Uterus (tissue), 4 donors: Measurements from ENCODE around the gene YWHAG. TPM values are rescaled to one million over a fixed set of nuclear protein-coding genes. Genes with fewer than 3 reads are reported as not detected.

Source experiments
- DNase-seq, 2 donors: peaks; one replicate each; pipeline ENCODE4 v3.0.0-alpha.2; 2019 to 2020
- H3K27ac ChIP-seq, 2 donors: fragments of 200-600 bp; sonication (generic); 1 replicate in 1 of 2; 2 replicates in 1 of 2; pipeline ENCODE4 v1.5.1; 2016 to 2018
- H3K27me3 ChIP-seq, 2 donors: fragments of 200-600 bp; sonication (generic); one replicate each; pipeline ENCODE4 v1.5.1; 2018 to 2019; ENCODE audit warnings: control low read depth in 1 of 2
- H3K36me3 ChIP-seq, 2 donors: fragments of 200-600 bp; sonication (generic); one replicate each; pipeline ENCODE4 v1.5.1; 2019; ENCODE audit warnings: control low read depth in 1 of 2
- H3K4me1 ChIP-seq, 2 donors: fragments of 200-600 bp; sonication (generic); one replicate each; pipeline ENCODE4 v1.5.1; 2018 to 2019; ENCODE audit warnings: control low read depth in 1 of 2
- H3K4me3 ChIP-seq, 2 donors: fragments of 200-600 bp; sonication (generic); 1 replicate in 1 of 2; 2 replicates in 1 of 2; pipeline ENCODE4 v1.5.1; 2018 to 2019; ENCODE audit warnings: mild to moderate bottlenecking in 1 of 2
- H3K9me3 ChIP-seq, 2 donors: fragments of 200-600 bp; sonication (generic); one replicate each; pipeline ENCODE4 v1.5.1; 2019; ENCODE audit warnings: control low read depth in 1 of 2
- POLR2A ChIP-seq, 2 donors: fragments of 450-650 bp; IDR thresholded peaks; one replicate each; pipeline ENCODE4 v1.6.1; 2016; ENCODE audit warnings: antibody characterized with exemption in 2 of 2, mild to moderate bottlenecking in 1 of 2, moderate library complexity in 1 of 2
- intact Hi-C: fragments of 100-400 bp; cut with DNase I; formaldehyde crosslinking; loops from one replicate; pipeline ENCODE4 v1.15.1; 2023; ENCODE audit warnings: low total_unique reads
- total RNA-seq, 4 donors: library from RNA; depleted of rRNA in 3 of 4; stranded (reverse); fragments of >200 nt in 3 of 4; gene quantifications; one replicate each; pipeline versions ENCODE4 v1.1.0 to v1.2.4, GENCODE V29; 2014 to 2023
- TF ChIP-seq, protein P1 (sequence below), 4 experiments: fragments of 200-600 bp in 2 of 4; fragments of 450-650 bp in 2 of 4; sonication (generic) in 2 of 4; IDR thresholded peaks; one replicate each; pipeline ENCODE4 v1.5.1; 2016 to 2019; ENCODE audit warnings: antibody characterized with exemption in 4 of 4, mild to moderate bottlenecking in 2 of 4, moderate library complexity in 1 of 4
- donor health status: DM: yes; HTN: yes; CAD: no.

Gene YWHAG
- total RNA-seq, 4 donors from 2014 or later = 17.9 to 109 (median 50.4) TPM

DNA sequence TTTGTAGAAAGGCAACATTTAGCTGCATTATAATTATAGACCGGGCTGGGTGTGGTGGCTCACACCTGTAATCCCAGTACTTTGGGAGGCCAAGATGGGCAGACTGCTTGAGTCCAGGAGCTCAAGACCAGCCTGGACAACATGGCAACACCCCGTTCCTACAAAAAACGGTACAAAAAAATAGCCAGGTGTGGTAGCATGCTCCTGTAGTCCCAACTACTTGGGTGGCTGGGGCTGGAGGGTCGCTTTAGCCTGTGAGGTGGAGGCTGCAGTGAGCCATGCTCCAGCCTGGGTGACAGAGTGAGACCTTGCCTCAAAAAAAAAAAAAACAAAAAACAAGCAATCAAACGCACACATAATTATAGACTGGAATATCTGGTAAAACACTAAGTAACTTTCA lies 5.0 kb downstream of the YWHAG start:
- TF ChIP-seq, protein P1, sequence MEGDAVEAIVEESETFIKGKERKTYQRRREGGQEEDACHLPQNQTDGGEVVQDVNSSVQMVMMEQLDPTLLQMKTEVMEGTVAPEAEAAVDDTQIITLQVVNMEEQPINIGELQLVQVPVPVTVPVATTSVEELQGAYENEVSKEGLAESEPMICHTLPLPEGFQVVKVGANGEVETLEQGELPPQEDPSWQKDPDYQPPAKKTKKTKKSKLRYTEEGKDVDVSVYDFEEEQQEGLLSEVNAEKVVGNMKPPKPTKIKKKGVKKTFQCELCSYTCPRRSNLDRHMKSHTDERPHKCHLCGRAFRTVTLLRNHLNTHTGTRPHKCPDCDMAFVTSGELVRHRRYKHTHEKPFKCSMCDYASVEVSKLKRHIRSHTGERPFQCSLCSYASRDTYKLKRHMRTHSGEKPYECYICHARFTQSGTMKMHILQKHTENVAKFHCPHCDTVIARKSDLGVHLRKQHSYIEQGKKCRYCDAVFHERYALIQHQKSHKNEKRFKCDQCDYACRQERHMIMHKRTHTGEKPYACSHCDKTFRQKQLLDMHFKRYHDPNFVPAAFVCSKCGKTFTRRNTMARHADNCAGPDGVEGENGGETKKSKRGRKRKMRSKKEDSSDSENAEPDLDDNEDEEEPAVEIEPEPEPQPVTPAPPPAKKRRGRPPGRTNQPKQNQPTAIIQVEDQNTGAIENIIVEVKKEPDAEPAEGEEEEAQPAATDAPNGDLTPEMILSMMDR (IDR thresholded peaks at IDR 0.05) = no peak
- TF ChIP-seq POLR2A (IDR thresholded peaks at IDR 0.05) = no peak
- Histone ChIP-seq H3K36me3 (no peaks in the 10 kb centered on the region), H3K4me1 (no peaks in the 10 kb centered on the region), H3K27me3 (no peaks in the 10 kb centered on the region), H3K9me3 (no peaks in the 10 kb centered on the region), H3K4me3 (no peak overlapping the region), H3K27ac (no peak overlapping the region)
- intact Hi-C loops = no loop called here
- no peak for DNase-seq

DNA sequence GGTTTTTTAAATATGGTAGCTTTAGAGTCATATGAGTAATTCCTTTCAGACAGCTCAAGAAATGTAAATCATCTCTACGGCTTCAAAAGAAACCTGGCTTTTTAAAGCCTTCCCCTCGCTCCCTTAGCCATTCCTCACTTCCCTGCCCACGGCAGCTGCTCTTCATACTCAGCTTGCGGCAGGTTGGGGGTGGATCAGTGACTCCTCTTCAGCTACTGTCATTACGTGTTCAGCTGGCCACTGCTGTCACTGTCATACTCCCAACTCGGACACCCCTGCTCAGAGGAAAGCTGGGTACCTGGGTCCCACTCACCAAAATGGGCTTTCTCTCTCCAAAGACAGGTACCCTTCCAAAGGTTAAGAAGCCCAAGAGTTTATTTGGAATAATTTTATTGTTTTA lies 6.6 kb downstream of the YWHAG start:
- H3K4me1 ChIP-seq = no peaks in the 10 kb centered on the region
- peak overlapping the region in 1 of 2 donors; percentile 69 for H3K27ac ChIP-seq
- intact Hi-C loops = no loop called here
- DNase-seq = no peak
- TF ChIP-seq POLR2A (IDR thresholded peaks at IDR 0.05) = no peak
- TF ChIP-seq, protein P1 (IDR thresholded peaks at IDR 0.05) = no peak
- H3K27me3 ChIP-seq = no peaks in the 10 kb centered on the region
- H3K4me3 ChIP-seq = no peak overlapping the region
- H3K36me3 ChIP-seq = no peaks in the 10 kb centered on the region
- H3K9me3 ChIP-seq = no peaks in the 10 kb centered on the region

DNA sequence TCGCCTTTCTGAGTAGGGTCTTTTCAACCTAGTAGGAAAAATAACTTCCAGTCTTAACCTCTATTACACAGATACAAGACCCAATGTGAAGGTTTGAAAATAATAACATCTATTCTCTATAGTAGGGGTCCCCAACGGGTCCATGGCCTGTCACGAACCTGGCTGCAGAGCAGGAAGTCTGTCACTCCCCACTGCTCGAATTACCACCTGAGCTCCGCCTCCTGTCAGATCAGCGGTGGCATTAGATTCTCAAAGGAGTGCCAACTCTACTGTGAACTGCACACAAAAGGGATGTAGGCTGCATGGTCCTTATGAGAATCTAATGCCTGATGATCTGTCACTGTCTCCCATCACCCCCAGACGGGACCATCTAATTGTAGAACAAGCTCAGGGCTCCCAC lies 7.4 kb downstream of the YWHAG start:
- H3K4me3 ChIP-seq = no peak overlapping the region
- H3K4me1 ChIP-seq = no peaks in the 10 kb centered on the region
- TF ChIP-seq POLR2A (IDR thresholded peaks at IDR 0.05) = no peak
- TF ChIP-seq, protein P1 (IDR thresholded peaks at IDR 0.05) = no peak
- H3K36me3 ChIP-seq = no peaks in the 10 kb centered on the region
- intact Hi-C loops = no loop called here
- DNase-seq = no peak
- H3K9me3 ChIP-seq = no peaks in the 10 kb centered on the region
- no peaks in the 10 kb centered on the region for H3K27me3 ChIP-seq
- peak overlapping the region in 1 of 2 donors; percentile 69 for H3K27ac ChIP-seq

DNA sequence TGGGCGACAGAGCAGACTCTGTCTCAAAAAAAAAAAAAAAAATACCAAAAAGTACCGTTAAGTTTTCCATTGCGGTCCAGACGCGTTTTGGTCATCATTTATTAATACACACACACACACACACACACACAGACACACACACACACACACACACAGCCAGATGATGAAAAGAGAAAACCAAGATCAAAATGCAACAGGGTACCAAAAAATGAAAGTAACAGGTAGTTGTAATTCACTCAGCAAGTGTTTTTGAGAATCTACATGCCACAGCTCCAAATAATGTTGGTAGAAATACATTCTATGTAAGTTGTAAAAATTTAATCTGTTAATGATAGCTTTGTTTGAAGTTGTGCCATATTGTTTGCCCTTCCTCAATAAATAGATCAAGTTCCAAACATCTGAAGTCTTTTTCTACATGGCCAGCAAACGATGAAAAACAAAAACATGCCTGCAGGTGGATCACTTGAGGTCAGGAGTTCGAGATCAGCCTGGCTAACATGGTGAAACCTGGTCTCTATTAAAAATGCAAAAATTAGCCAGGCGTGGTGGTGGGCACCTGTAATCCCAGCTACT lies 9.4 kb downstream of the YWHAG start:
- no peaks in the 10 kb centered on the region for H3K9me3 ChIP-seq
- H3K27me3 ChIP-seq = no peaks in the 10 kb centered on the region
- no peaks in the 10 kb centered on the region for H3K36me3 ChIP-seq
- DNase-seq = no peak
- TF ChIP-seq, protein P1 (IDR thresholded peaks at IDR 0.05) = no peak
- no peak for TF ChIP-seq POLR2A (IDR thresholded peaks at IDR 0.05)
- no peak overlapping the region for H3K4me3 ChIP-seq
- H3K27ac ChIP-seq = no peak overlapping the region
- no peaks in the 10 kb centered on the region for H3K4me1 ChIP-seq
- intact Hi-C loops = no loop called here

DNA sequence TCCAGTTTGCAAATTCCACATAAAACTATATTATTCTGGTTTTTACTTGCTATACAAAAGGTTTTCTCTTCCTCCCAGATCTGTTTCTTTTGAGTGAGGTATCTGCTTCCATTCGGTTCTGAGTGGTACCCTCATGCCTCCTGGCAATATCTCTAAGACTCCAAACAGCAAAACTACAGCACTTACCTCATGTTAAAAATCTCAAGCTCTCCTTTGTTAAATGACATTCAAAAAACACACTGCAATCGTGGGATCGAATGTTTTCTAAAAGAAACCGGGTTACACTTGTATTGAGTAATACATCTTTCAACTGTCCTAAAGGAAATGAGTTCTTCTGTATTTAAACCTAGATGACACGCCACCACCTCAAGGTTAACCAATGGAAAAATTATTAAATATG lies 11.1 kb downstream of the YWHAG start:
- H3K27ac ChIP-seq = no peak overlapping the region
- no peak for DNase-seq
- H3K9me3 ChIP-seq = no peaks in the 10 kb centered on the region
- H3K4me1 ChIP-seq = no peaks in the 10 kb centered on the region
- TF ChIP-seq, protein P1 (IDR thresholded peaks at IDR 0.05) = no peak
- TF ChIP-seq POLR2A (IDR thresholded peaks at IDR 0.05) = no peak
- intact Hi-C loops = no loop called here
- H3K27me3 ChIP-seq = no peaks in the 10 kb centered on the region
- H3K4me3 ChIP-seq = no peak overlapping the region
- no peaks in the 10 kb centered on the region for H3K36me3 ChIP-seq
